B cell (primary cell): ENCODE data around the gene RAD51D. TPM values are rescaled to one million over a fixed set of nuclear protein-coding genes. Genes with fewer than 3 reads are reported as not detected.

ENCODE experiments used
- ATAC-seq: fragments of 200-7000 bp; cut with Tn5 transposase; one replicate; pipeline ENCODE4 v1.10.0; 2021; ENCODE audit warnings: low read depth, mild to moderate bottlenecking, moderate number of reproducible peaks, moderate library complexity
- CTCF ChIA-PET: fragments of 350-600 bp; sonication (Branson Sonifier 250); formaldehyde crosslinking; loops from one replicate; lab custom pipeline; 2021; ENCODE audit warnings: antibody characterized with exemption, inconsistent platforms; lab: Charles Lee
- POLR2A ChIA-PET: fragments of 350-600 bp; sonication (Branson Sonifier 250); formaldehyde crosslinking; loops from one replicate; lab custom pipeline; 2021; ENCODE audit warnings: antibody characterized with exemption; lab: Charles Lee
- DNase-seq: peaks from one replicate; pipeline ENCODE4 v3.0.0; 2013
- H2AFZ ChIP-seq: 2 replicates; pipeline ENCODE4 v1.6.1; 2012; ENCODE audit warnings: mild to moderate bottlenecking, low read depth, low read length; ENCODE audit not compliant: insufficient read depth, poor library complexity, severe bottlenecking
- H3K27ac ChIP-seq, 2 donors: 1 replicate in 1 of 2; 2 replicates in 1 of 2; pipeline ENCODE4 v1.5.1; 2012 to 2013; ENCODE audit warnings: low read length in 2 of 2, mild to moderate bottlenecking in 2 of 2, moderate library complexity in 1 of 2
- H3K27me3 ChIP-seq, 4 experiments: fragments of 200-600 bp in 1 of 4; sonication (generic) in 1 of 4; replicated peaks in 1 of 4; 1 replicate in 2 of 4; 2 replicates in 2 of 4; pipeline versions ENCODE4 v1.6.1 to v1.7.0; 2013 to 2016; ENCODE audit warnings: low read length in 3 of 4, mild to moderate bottlenecking in 2 of 4, mixed read lengths in 1 of 4, moderate library complexity in 1 of 4; ENCODE audit not compliant: insufficient read depth in 4 of 4, control insufficient read depth in 3 of 4; ENCODE audit errors: control extremely low read depth in 1 of 4
- H3K36me3 ChIP-seq, 2 experiments: replicated peaks in 1 of 2; 1 replicate in 1 of 2; 2 replicates in 1 of 2; pipeline versions ENCODE4 v1.6.1 to v1.7.1; 2013; ENCODE audit warnings: low read length in 1 of 2; ENCODE audit not compliant: insufficient read depth in 2 of 2, control insufficient read depth in 1 of 2; ENCODE audit errors: control extremely low read depth in 1 of 2, extremely low read depth in 1 of 2
- H3K4me1 ChIP-seq, 2 donors: fragments of 200-600 bp in 1 of 2; sonication (generic) in 1 of 2; 1 replicate in 1 of 2; 2 replicates in 1 of 2; pipeline versions ENCODE4 v1.5.1 to v1.6.1; 2013 to 2017; ENCODE audit warnings: low read length in 2 of 2; ENCODE audit not compliant: control insufficient read depth in 2 of 2, insufficient read depth in 2 of 2
- H3K4me2 ChIP-seq: replicated peaks from 2 replicates; pipeline ENCODE3; 2012; ENCODE audit warnings: mild to moderate bottlenecking, low read depth, low read length; ENCODE audit not compliant: poor library complexity, severe bottlenecking
- H3K4me3 ChIP-seq, 5 experiments: fragments of 200-600 bp in 1 of 5; sonication (generic) in 1 of 5; 1 replicate in 3 of 5; 2 replicates in 2 of 5; pipeline versions ENCODE4 v1.5.1 to v1.7.0; 2011 to 2016; ENCODE audit warnings: low read length in 4 of 5, mild to moderate bottlenecking in 4 of 5, low read depth in 2 of 5, control low read depth in 1 of 5, moderate library complexity in 1 of 5; ENCODE audit not compliant: insufficient read depth in 1 of 5; ENCODE audit errors: control extremely low read depth in 1 of 5, extremely low read depth in 1 of 5
- H3K79me2 ChIP-seq: fragments of 200-600 bp; sonication (generic); one replicate; pipeline ENCODE4 v1.6.0; 2016; ENCODE audit warnings: low read length; ENCODE audit not compliant: control insufficient read depth, insufficient read depth
- H3K9ac ChIP-seq: fragments of 200-600 bp; sonication (generic); 2 replicates; pipeline ENCODE4 v1.6.1; 2017; ENCODE audit warnings: mild to moderate bottlenecking, low read length, moderate library complexity
- H3K9me3 ChIP-seq, 3 donors: one replicate each; pipeline versions ENCODE4 v1.6.1 to v1.7.1; 2013; ENCODE audit warnings: low read length in 2 of 3; ENCODE audit not compliant: control insufficient read depth in 2 of 3, insufficient read depth in 1 of 3; ENCODE audit errors: control extremely low read depth in 1 of 3
- H4K20me1 ChIP-seq: 2 replicates; pipeline ENCODE4 v1.6.0; 2012; ENCODE audit warnings: mild to moderate bottlenecking, low read length; ENCODE audit not compliant: insufficient read depth, control insufficient read depth, poor library complexity, severe bottlenecking
- H3K27ac Mint-ChIP-seq: one replicate; pipeline ENCODE4 v1.8.0; 2021; ENCODE audit warnings: mixed read lengths
- H3K27me3 Mint-ChIP-seq: one replicate; pipeline ENCODE4 v1.8.0; 2021; ENCODE audit warnings: mixed read lengths
- H3K4me1 Mint-ChIP-seq: one replicate; pipeline ENCODE4 v1.8.0; 2021; ENCODE audit warnings: mixed read lengths
- H3K4me3 Mint-ChIP-seq: one replicate; pipeline ENCODE4 v1.8.0; 2021; ENCODE audit warnings: mixed read lengths
- H3K9me3 Mint-ChIP-seq: one replicate; pipeline ENCODE4 v1.8.0; 2022; ENCODE audit warnings: mixed read lengths; ENCODE audit not compliant: insufficient read depth
- EZH2 ChIP-seq: IDR thresholded peaks from 2 replicates; pipeline ENCODE4 v1.6.1; 2012; ENCODE audit warnings: borderline replicate concordance, low read depth, mild to moderate bottlenecking, moderate library complexity, low read length; ENCODE audit not compliant: insufficient read depth, poor library complexity, severe bottlenecking
- WGBS: methylation state at CpG from one replicate; pipeline ENCODE4 v1.1.5; 2013; ENCODE audit warnings: missing lambda C conversion rate; ENCODE audit not compliant: insufficient coverage; 5-methylcytosine and 5-hydroxymethylcytosine counted together
- intact Hi-C: fragments of 100-400 bp; cut with micrococcal nuclease; formaldehyde crosslinking; loops from one replicate; pipeline ENCODE4 v1.10.0; 2022
- polyA plus RNA-seq: library from polyadenylated mRNA; depleted of rRNA; stranded (reverse); fragments of >200 nt; gene quantifications from 2 replicates; pipeline ENCODE4 v1.2.3, GENCODE V29; 2012
- total RNA-seq, 2 donors: library from RNA; stranded (reverse); fragments of 120-200 nt in 1 of 2; gene quantifications; 1 replicate in 1 of 2; 2 replicates in 1 of 2; pipeline versions ENCODE4 v1.2.3 to v1.2.4, GENCODE V29; 2013 to 2022
- TF ChIP-seq, protein P1 (sequence below): fragments of 200-600 bp; IDR thresholded peaks from one replicate; pipeline ENCODE4 v1.8.0; 2022; ENCODE audit warnings: antibody characterized with exemption, mild to moderate bottlenecking

RAD51D gene
- total and polyA plus RNA-seq, 2 donors (not counting 1 experiment from before 2014, with no cell fraction given) = 12.8 to 29.4 TPM

DNA sequence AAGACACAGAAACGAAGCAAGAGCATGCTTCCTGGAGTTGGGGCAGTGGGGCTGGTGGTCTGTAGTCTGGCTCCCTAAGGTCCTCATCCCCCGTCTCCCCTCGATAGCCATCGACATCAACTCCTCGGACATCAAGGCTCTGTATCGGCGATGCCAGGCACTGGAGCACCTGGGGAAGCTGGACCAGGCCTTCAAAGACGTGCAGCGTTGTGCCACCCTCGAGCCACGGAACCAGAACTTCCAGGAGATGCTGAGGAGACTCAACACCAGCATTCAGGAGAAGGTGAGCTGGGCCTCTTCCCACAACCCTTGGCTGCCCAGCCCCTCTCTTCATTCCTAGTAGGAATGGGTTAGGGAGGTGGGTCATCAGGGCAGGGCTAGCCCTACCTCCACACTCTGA lies 30.3 kb upstream of the RAD51D start:
- Histone ChIP-seq H3K9me3 (no peaks in the 10 kb centered on the region), H4K20me1 (no peaks in the 10 kb centered on the region), H3K27ac (no peak overlapping the region), H3K36me3 (no peaks in the 10 kb centered on the region), H3K79me2 (no peaks in the 10 kb centered on the region), H3K27me3 (peaks cover 0 to 3% (median 1%) of the 10 kb centered on the region in 4 experiments), H3K4me1 (no peaks in the 10 kb centered on the region), H3K4me3 (no peak overlapping the region), H3K9ac (no peak overlapping the region), H2AFZ (no peak overlapping the region), H3K4me2 (no peak overlapping the region)
- Mint-ChIP-seq H3K4me1 (no peaks in the 10 kb centered on the region), H3K4me3 (no peak overlapping the region), H3K9me3 (no peaks in the 10 kb centered on the region), H3K27ac (no peak overlapping the region), H3K27me3 (peaks cover 12% of the 10 kb centered on the region)
- DNase-seq = no peak
- ChIA-PET CTCF (no interaction called here), POLR2A (no interaction called here)
- no peak for ATAC-seq
- TF ChIP-seq, protein P1, sequence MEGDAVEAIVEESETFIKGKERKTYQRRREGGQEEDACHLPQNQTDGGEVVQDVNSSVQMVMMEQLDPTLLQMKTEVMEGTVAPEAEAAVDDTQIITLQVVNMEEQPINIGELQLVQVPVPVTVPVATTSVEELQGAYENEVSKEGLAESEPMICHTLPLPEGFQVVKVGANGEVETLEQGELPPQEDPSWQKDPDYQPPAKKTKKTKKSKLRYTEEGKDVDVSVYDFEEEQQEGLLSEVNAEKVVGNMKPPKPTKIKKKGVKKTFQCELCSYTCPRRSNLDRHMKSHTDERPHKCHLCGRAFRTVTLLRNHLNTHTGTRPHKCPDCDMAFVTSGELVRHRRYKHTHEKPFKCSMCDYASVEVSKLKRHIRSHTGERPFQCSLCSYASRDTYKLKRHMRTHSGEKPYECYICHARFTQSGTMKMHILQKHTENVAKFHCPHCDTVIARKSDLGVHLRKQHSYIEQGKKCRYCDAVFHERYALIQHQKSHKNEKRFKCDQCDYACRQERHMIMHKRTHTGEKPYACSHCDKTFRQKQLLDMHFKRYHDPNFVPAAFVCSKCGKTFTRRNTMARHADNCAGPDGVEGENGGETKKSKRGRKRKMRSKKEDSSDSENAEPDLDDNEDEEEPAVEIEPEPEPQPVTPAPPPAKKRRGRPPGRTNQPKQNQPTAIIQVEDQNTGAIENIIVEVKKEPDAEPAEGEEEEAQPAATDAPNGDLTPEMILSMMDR = no peak
- no peak for TF ChIP-seq EZH2
- intact Hi-C loops = no loop called here
- 94% methylated on average over 10 of the region's 11 CpGs for WGBS

DNA sequence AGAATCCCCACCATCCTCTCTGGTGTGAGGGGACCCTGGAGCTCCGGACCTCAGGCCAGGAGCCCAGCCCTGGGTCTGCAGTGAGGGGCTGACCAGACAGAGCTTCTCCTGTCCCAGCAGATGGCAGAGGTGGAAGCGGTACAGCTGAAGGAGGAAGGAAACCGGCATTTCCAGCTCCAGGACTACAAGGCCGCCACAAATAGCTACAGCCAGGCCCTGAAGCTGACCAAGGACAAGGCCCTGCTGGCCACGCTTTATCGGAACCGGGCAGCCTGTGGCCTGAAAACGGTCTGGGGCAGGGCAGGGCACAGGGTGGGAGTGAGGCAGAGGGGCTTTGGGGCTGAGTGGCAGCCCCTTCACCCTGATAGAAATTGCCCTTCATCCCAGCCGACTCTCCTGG lies 28.5 kb upstream of the RAD51D start:
- peaks cover 0 to 3% (median 1%) of the 10 kb centered on the region in 4 experiments for H3K27me3 ChIP-seq
- H2AFZ ChIP-seq = no peak overlapping the region
- no peaks in the 10 kb centered on the region for H3K79me2 ChIP-seq
- peaks cover 7% of the 10 kb centered on the region for H3K27me3 Mint-ChIP-seq
- H3K4me3 Mint-ChIP-seq = no peak overlapping the region
- intact Hi-C loops = no loop called here
- no peaks in the 10 kb centered on the region for H3K4me1 ChIP-seq
- DNase-seq = no peak
- H3K4me2 ChIP-seq = no peak overlapping the region
- WGBS = 89% methylated on average over 9 of the region's 9 CpGs
- H3K36me3 ChIP-seq = no peaks in the 10 kb centered on the region
- H3K9me3 Mint-ChIP-seq = no peaks in the 10 kb centered on the region
- no peak overlapping the region for H3K4me3 ChIP-seq
- ATAC-seq = no peak
- no peak overlapping the region for H3K9ac ChIP-seq
- no peak overlapping the region for H3K27ac Mint-ChIP-seq
- H3K27ac ChIP-seq = no peak overlapping the region
- H3K9me3 ChIP-seq = no peaks in the 10 kb centered on the region
- peaks cover 4% of the 10 kb centered on the region for H3K4me1 Mint-ChIP-seq
- TF ChIP-seq, protein P1 = no peak
- no peak for TF ChIP-seq EZH2
- CTCF ChIA-PET = interaction anchor here (1.1 kb wide), 1 partner anchor 19 kb away, joined by 4 read pairs; no protein-coding TSS in a partner anchor
- no peaks in the 10 kb centered on the region for H4K20me1 ChIP-seq
- POLR2A ChIA-PET = no interaction called here
